ENCODE measurements around the gene CCDC82.

DNA sequence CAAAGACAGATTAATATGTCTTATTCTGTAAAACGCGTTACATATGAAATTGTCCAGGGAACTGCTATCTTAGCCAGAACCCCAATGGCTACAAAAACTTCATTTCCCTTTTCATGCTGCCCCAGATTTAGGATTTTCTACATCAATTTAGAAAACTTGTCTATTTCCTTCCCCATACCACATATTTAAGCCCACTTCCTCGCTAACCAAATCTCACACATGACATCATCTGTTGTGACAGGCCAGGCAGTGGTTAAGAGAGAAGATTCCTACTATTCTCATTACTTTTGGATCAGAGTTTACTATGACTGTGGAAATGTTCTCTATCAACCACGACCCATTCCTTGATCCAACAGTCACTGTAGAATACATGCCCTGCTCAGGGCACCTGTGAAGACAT, 15.9 kb downstream of the CCDC82 start:
- no peak for TF ChIP-seq ZNF384 (IDR thresholded peaks at IDR 0.05)
- no peak for TF ChIP-seq SP1 (IDR thresholded peaks at IDR 0.05)
- no peak for TF ChIP-seq SUZ12 (IDR thresholded peaks at IDR 0.05)
- TF ChIP-seq, protein P1, sequence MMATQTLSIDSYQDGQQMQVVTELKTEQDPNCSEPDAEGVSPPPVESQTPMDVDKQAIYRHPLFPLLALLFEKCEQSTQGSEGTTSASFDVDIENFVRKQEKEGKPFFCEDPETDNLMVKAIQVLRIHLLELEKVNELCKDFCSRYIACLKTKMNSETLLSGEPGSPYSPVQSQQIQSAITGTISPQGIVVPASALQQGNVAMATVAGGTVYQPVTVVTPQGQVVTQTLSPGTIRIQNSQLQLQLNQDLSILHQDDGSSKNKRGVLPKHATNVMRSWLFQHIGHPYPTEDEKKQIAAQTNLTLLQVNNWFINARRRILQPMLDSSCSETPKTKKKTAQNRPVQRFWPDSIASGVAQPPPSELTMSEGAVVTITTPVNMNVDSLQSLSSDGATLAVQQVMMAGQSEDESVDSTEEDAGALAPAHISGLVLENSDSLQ (IDR thresholded peaks at IDR 0.05): no peak

All from HEK293T (cell line).